Keratinocyte (primary cell): ENCODE data around the gene RNF227. TPM values are rescaled to one million over a fixed set of nuclear protein-coding genes. Genes with fewer than 3 reads are reported as not detected.

Experiments used
- DNase-seq: peaks from one replicate; pipeline ENCODE4 v3.0.0-alpha.2; 2011; ENCODE audit warnings: low read depth, missing footprints, low spot score
- FAIRE-seq: peaks from 2 replicates; lab custom pipeline; 2011; peaks lifted over from hg19 to GRCh38; lab: Jason Lieb, UNC
- H2AFZ ChIP-seq: 2 replicates; pipeline ENCODE4 v1.6.0; 2012; ENCODE audit warnings: low read length, control low read depth, inconsistent platforms; ENCODE audit not compliant: control insufficient read depth
- H3K27ac ChIP-seq: 2 replicates; pipeline ENCODE4 v1.5.1; 2011; ENCODE audit warnings: low read length; ENCODE audit not compliant: control insufficient read depth, insufficient read depth
- H3K27me3 ChIP-seq: 3 replicates; pipeline ENCODE4 v1.6.0; 2011; ENCODE audit warnings: low read length; ENCODE audit not compliant: control insufficient read depth, insufficient read depth; ENCODE audit errors: extremely low read depth
- H3K36me3 ChIP-seq, 2 experiments: 2 replicates in 1 of 2; 3 replicates in 1 of 2; pipeline ENCODE4 v1.5.1; 2011; ENCODE audit warnings: low read length in 2 of 2, mild to moderate bottlenecking in 1 of 2; ENCODE audit not compliant: control insufficient read depth in 2 of 2, insufficient read depth in 2 of 2; ENCODE audit errors: extremely low read depth in 1 of 2
- H3K4me1 ChIP-seq: 3 replicates; pipeline ENCODE4 v1.5.1; 2011; ENCODE audit warnings: low read length; ENCODE audit not compliant: control insufficient read depth, insufficient read depth; ENCODE audit errors: extremely low read depth
- H3K4me2 ChIP-seq: 3 replicates; pipeline ENCODE4 v1.6.0; 2011; ENCODE audit warnings: low read depth, low read length; ENCODE audit not compliant: control insufficient read depth, insufficient read depth; ENCODE audit errors: extremely low read depth
- H3K4me3 ChIP-seq, 3 experiments: fragments of 200-600 bp in 1 of 3; sonication (generic) in 1 of 3; 2 replicates in 2 of 3; 3 replicates in 1 of 3; pipeline ENCODE4 v1.5.1; 2011 to 2016; ENCODE audit warnings: low read length in 3 of 3, mild to moderate bottlenecking in 3 of 3, control low read depth in 2 of 3, inconsistent platforms in 1 of 3, low read depth in 1 of 3, mixed read lengths in 1 of 3, mixed run types in 1 of 3, moderate library complexity in 1 of 3; ENCODE audit not compliant: control insufficient read depth in 2 of 3, insufficient read depth in 2 of 3; ENCODE audit errors: extremely low read depth in 1 of 3
- H3K79me2 ChIP-seq: 2 replicates; pipeline ENCODE4 v1.6.0; 2012; ENCODE audit warnings: low read length; ENCODE audit not compliant: control insufficient read depth, insufficient read depth
- H3K9ac ChIP-seq: 3 replicates; pipeline ENCODE4 v1.6.0; 2011; ENCODE audit warnings: low read length; ENCODE audit not compliant: control insufficient read depth, insufficient read depth; ENCODE audit errors: extremely low read depth
- H3K9me1 ChIP-seq: 3 replicates; pipeline ENCODE4 v1.6.0; 2011; ENCODE audit warnings: low read length; ENCODE audit not compliant: control insufficient read depth, insufficient read depth; ENCODE audit errors: extremely low read depth
- H3K9me3 ChIP-seq: 2 replicates; pipeline ENCODE4 v1.5.1; 2012; ENCODE audit warnings: low read depth, low read length; ENCODE audit not compliant: control insufficient read depth
- H4K20me1 ChIP-seq: 3 replicates; pipeline ENCODE4 v1.6.0; 2011; ENCODE audit warnings: low read length; ENCODE audit not compliant: control insufficient read depth, insufficient read depth; ENCODE audit errors: extremely low read depth
- EZH2 ChIP-seq: IDR thresholded peaks from one replicate; pipeline ENCODE4 v1.6.1; 2012; ENCODE audit warnings: inconsistent platforms, mild to moderate bottlenecking, low read length, moderate library complexity
- dilution Hi-C: fragments of 300-500 bp; cut with MboI; formaldehyde crosslinking; loops from one replicate; pipeline ENCODE4 v1.7.0; 2020; ENCODE audit warnings: low sequenced_read_pairs; ENCODE audit not compliant: extremely low pct_ligation_motif_present
- polyA plus RNA-seq, 5 experiments: library from polyadenylated mRNA; depleted of rRNA in 3 of 5; stranded (reverse) in 3 of 5; stranded (forward) in 1 of 5; unstranded in 1 of 5; fragments of >200 nt; gene quantifications; 1 replicate in 1 of 5; 2 replicates in 3 of 5; 3 replicates in 1 of 5; pipeline versions ENCODE4 v1.2.1 to v1.2.3, GENCODE V29; 2011 to 2012; ENCODE audit warnings: missing spikeins in 2 of 5, low read depth in 1 of 5, low replicate concordance in 1 of 5
- TF ChIP-seq, protein P1 (sequence below), 3 experiments: IDR thresholded peaks in 1 of 3; conservative IDR thresholded peaks in 1 of 3; optimal IDR thresholded peaks in 1 of 3; 2 replicates in 2 of 3; 3 replicates in 1 of 3; pipeline versions ENCODE3 to v1.5.1; 2011; ENCODE audit warnings: low read length in 3 of 3, mild to moderate bottlenecking in 3 of 3, moderate library complexity in 2 of 3, control low read depth in 1 of 3, inconsistent platforms in 1 of 3; ENCODE audit not compliant: insufficient read depth in 2 of 3; ENCODE audit errors: extremely low read depth in 1 of 3

RNF227 gene
- polyA plus RNA-seq, 1 donor (not counting 4 experiments of a cell fraction or from before 2014, with no cell fraction given): 3.6 TPM

DNA sequence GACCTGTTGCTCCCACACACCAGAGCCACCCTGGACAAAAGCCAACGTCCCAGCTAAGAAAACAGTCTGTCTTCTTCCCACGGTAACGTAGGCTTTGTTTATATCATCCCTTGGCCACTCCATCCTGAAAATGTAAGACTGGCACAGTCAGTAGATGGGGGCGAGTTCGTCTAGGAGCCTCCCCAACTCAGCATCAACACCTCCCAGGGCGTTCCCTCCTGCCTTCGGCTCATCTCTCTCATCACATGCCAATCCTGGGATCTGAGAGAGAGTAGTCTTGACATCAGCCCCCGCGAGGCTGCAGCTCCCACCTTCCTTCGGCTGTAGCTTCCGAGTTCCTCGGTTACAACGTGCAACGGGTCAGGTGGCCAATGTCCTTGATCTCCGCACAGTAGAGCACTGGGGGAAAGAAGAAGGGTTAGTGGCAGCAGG, 894 bp downstream of the RNF227 start:
- no peak for TF ChIP-seq EZH2
- TF ChIP-seq, protein P1, sequence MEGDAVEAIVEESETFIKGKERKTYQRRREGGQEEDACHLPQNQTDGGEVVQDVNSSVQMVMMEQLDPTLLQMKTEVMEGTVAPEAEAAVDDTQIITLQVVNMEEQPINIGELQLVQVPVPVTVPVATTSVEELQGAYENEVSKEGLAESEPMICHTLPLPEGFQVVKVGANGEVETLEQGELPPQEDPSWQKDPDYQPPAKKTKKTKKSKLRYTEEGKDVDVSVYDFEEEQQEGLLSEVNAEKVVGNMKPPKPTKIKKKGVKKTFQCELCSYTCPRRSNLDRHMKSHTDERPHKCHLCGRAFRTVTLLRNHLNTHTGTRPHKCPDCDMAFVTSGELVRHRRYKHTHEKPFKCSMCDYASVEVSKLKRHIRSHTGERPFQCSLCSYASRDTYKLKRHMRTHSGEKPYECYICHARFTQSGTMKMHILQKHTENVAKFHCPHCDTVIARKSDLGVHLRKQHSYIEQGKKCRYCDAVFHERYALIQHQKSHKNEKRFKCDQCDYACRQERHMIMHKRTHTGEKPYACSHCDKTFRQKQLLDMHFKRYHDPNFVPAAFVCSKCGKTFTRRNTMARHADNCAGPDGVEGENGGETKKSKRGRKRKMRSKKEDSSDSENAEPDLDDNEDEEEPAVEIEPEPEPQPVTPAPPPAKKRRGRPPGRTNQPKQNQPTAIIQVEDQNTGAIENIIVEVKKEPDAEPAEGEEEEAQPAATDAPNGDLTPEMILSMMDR (optimal IDR thresholded peaks at IDR 0.05 in 1 of 3, IDR thresholded peaks at IDR 0.05 in 1 of 3, conservative IDR thresholded peaks at IDR 0.05 in 1 of 3; ENCODE audit: extremely low read depth in 1 of 3, insufficient read depth in 2 of 3, low read length in 3 of 3): no peak
- no peaks in the 10 kb centered on the region for H3K9me3 ChIP-seq
- H4K20me1 ChIP-seq: no peaks in the 10 kb centered on the region
- H3K4me1 ChIP-seq: peaks cover 23% of the 10 kb centered on the region
- no peak for DNase-seq
- H3K4me3 ChIP-seq: peak overlapping the region; percentile 53 to 83 (median 60)
- no peaks in the 10 kb centered on the region for H3K9me1 ChIP-seq
- dilution Hi-C loops: no loop called here
- peak overlapping the region; percentile 43 for H2AFZ ChIP-seq
- peak overlapping the region; percentile 97 for H3K4me2 ChIP-seq
- no peaks in the 10 kb centered on the region for H3K27me3 ChIP-seq
- H3K36me3 ChIP-seq: peaks cover 7 to 8% of the 10 kb centered on the region in 2 experiments
- H3K27ac ChIP-seq: peak overlapping the region; percentile 87
- peak overlapping the region; percentile 80 for H3K9ac ChIP-seq
- no peak for FAIRE-seq
- no peaks in the 10 kb centered on the region for H3K79me2 ChIP-seq

DNA sequence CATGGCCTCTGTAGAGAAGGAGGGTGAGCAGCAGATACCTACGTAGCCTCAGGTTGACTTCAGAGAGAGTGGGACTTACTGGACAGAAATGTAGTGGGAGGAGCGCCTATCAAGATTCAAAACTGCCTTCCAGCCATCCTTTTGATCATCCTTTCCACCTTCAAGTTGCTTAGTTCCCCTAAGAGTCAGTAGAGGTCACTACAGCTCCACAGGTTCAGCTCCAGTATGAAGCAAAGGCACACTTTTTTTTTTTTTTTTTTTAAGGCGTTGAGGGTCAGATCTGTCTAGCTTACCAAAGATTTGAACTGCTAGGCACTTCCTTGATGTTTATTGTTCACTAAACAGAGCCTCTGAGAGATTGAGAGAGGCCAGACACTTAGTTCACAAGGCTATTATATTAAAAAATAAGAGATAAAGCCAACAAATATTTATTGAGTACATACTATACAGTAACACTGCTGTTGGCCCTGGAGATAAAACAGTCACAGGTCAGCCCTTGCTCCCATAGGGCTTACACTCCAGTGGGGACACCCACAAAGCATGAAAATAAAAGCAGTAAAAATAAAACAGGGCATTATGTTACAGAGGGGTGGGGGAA, 3.1 kb downstream of the RNF227 start:
- H3K9ac ChIP-seq: no peak overlapping the region
- H2AFZ ChIP-seq: no peak overlapping the region
- H3K9me3 ChIP-seq: no peaks in the 10 kb centered on the region
- TF ChIP-seq, protein P1 (optimal IDR thresholded peaks at IDR 0.05 in 1 of 3, IDR thresholded peaks at IDR 0.05 in 1 of 3, conservative IDR thresholded peaks at IDR 0.05 in 1 of 3; ENCODE audit: extremely low read depth in 1 of 3, insufficient read depth in 2 of 3, low read length in 3 of 3): peak; percentile 60 to 79 (median 71)
- TF ChIP-seq EZH2: no peak
- H3K27ac ChIP-seq: peak overlapping the region; percentile 13
- DNase-seq (no peak), FAIRE-seq (peak; percentile 86)
- peaks cover 15 to 19% of the 10 kb centered on the region in 2 experiments for H3K36me3 ChIP-seq
- no peaks in the 10 kb centered on the region for H3K27me3 ChIP-seq
- H3K79me2 ChIP-seq: no peaks in the 10 kb centered on the region
- dilution Hi-C loops: no loop called here
- no peak overlapping the region for H3K4me3 ChIP-seq
- peaks cover 23% of the 10 kb centered on the region for H3K4me1 ChIP-seq
- H3K9me1 ChIP-seq: no peaks in the 10 kb centered on the region
- H4K20me1 ChIP-seq: no peaks in the 10 kb centered on the region
- no peak overlapping the region for H3K4me2 ChIP-seq
